SU-DHL-6 (cell line): Measurements from ENCODE around the gene ALDOB.

Experiments used
- CTCF ChIP-seq: fragments of 200-600 bp; sonication (generic); IDR thresholded peaks from one replicate; pipeline ENCODE4 v1.5.1; 2017; ENCODE audit warnings: antibody characterized with exemption, mild to moderate bottlenecking, low read length, moderate library complexity; ENCODE audit not compliant: insufficient read depth, poor library complexity, severe bottlenecking
- EZH2phosphoT487 ChIP-seq: fragments of 200-600 bp; sonication (generic), shearing (Covaris generic); conservative IDR thresholded peaks from 2 replicates; pipeline ENCODE4 v1.6.1; 2018; ENCODE audit warnings: mild to moderate bottlenecking, antibody characterized with exemption, low read length, moderate library complexity, mixed read lengths

GRCh38 chr9:101457003-101457402 lies 21.4 kb upstream of the ALDOB start:
- TF ChIP-seq CTCF (no peak), EZH2phosphoT487 (no peak)
